ENCODE data around the gene PITPNC1. TPM values are rescaled to one million over a fixed set of nuclear protein-coding genes. Genes with fewer than 3 reads are reported as not detected.

Gene PITPNC1
- total RNA-seq, 1 donor from 2014 or later, result 18.4 TPM

DNA sequence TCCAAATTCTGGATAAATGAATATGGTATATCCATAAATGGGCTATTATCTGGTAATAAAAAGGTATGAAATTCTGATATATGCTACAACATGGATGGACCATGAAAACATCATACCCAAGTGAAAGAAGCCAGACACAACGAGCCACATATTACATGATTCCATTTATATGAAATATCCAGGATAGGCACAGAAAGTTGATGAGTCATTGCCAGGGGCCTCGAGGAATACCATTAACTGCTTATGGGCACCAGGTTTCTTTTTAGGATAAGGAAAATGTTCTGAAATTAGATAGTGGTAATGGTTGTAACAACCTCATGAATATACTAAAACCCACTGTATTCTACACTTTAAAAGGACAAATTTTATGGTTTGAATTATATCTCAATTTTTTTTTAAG is 123.2 kb downstream of the PITPNC1 start:
- H3K4me3 ChIP-seq (ENCODE audit: low read depth, low read length), result no peak overlapping the region
- no peak for DNase-seq (ENCODE audit: low read depth)
- TF ChIP-seq, protein P1, sequence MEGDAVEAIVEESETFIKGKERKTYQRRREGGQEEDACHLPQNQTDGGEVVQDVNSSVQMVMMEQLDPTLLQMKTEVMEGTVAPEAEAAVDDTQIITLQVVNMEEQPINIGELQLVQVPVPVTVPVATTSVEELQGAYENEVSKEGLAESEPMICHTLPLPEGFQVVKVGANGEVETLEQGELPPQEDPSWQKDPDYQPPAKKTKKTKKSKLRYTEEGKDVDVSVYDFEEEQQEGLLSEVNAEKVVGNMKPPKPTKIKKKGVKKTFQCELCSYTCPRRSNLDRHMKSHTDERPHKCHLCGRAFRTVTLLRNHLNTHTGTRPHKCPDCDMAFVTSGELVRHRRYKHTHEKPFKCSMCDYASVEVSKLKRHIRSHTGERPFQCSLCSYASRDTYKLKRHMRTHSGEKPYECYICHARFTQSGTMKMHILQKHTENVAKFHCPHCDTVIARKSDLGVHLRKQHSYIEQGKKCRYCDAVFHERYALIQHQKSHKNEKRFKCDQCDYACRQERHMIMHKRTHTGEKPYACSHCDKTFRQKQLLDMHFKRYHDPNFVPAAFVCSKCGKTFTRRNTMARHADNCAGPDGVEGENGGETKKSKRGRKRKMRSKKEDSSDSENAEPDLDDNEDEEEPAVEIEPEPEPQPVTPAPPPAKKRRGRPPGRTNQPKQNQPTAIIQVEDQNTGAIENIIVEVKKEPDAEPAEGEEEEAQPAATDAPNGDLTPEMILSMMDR (conservative IDR thresholded peaks at IDR 0.05; ENCODE audit: low read depth, low read length), result no peak

DNA sequence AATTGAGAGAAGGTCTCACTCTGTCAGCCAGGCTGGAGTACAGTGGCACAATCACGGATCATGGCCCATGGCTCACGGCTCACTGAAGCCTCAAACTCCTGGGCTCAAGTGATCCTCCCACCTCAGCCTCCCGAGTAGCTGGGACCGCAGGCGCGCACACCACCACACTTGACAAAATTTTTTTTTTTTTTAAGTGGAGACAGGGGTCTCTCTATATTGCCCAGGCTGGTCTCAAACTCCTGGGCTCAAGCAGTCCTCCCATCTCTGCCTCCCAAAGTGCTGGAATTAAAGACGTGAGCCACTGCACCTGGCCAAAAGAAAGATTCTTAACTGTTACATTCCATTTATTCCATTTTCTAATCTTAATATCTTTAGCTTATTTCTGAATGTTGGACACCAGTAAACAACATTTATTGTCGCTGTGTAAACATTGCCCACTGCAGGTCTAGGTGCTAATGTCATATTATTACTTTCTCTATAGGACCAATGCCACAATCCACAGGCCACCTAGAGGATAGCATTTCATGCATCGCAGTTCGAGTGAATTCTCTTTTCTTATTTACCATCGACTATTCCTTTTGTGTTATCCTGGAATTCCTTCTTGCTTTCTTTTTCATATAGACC is 123.7 kb downstream of the PITPNC1 start:
- TF ChIP-seq, protein P1 (conservative IDR thresholded peaks at IDR 0.05; ENCODE audit: low read depth, low read length), result no peak
- no peak overlapping the region for H3K4me3 ChIP-seq (ENCODE audit: low read depth, low read length)
- no peak for DNase-seq (ENCODE audit: low read depth)

DNA sequence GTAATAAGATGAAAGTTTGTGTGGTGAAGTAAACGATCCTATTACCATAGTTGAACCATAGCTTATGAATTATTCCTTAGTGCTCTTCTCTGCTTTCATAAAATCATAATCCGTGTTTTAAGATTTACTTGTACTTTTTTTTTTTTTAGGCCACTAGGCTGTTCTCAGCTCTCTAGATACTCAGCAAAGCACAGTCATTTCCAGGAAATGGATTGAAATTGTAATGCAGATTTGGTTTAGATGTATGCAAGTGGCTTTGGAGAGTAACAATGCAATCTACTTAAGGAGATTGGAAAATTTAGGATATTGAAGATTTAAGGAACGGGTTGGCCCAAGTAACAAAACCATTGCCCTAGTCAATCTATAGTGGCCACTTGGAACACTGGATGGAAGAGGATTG is 125.1 kb downstream of the PITPNC1 start:
- H3K4me3 ChIP-seq (ENCODE audit: low read depth, low read length), result no peak overlapping the region
- no peak for DNase-seq (ENCODE audit: low read depth)
- TF ChIP-seq, protein P1 (conservative IDR thresholded peaks at IDR 0.05; ENCODE audit: low read depth, low read length), result no peak

DNA sequence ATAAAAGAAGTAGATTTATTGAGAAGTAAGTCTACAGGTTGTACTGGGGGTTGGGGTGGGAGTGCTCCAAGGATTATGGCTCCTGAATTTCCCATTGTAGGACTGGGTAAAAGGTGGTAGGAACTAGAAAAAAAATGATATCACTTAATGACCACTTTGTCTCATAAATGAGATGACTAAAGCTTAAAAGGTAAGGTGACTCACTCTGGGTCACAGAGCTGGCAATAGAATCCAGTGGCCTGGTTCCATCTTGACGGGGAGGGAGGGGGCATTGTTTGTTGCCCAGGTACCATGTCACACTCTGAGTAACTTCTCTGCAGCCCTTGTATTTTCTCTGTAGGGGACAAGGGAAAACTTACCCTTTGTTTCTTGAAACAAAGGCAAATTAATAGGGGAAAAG is 126.1 kb downstream of the PITPNC1 start:
- no peak for DNase-seq (ENCODE audit: low read depth)
- TF ChIP-seq, protein P1 (conservative IDR thresholded peaks at IDR 0.05; ENCODE audit: low read depth, low read length), result no peak
- no peak overlapping the region for H3K4me3 ChIP-seq (ENCODE audit: low read depth, low read length)

DNA sequence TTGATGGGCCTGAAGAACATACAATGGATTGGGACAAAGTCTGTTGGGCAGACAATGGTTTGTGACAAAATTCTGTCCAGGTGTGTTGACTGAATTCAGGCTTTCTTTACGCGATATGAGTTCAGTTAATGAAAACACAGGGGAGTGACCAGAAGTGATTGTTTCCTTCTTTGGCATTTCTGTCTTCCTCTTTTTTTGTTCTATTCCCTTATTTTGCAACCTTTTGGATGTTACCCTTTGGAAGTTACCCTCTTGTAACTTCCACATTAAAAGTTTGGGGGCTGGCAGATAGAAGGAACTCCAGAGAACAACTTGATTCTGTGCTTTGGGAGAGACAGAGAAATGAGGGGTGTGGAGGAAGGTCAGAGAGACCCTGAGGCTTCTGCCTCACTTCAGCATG is 126.7 kb downstream of the PITPNC1 start:
- no peak for DNase-seq (ENCODE audit: low read depth)
- TF ChIP-seq, protein P1 (conservative IDR thresholded peaks at IDR 0.05; ENCODE audit: low read depth, low read length), result no peak
- H3K4me3 ChIP-seq (ENCODE audit: low read depth, low read length), result no peak overlapping the region

DNA sequence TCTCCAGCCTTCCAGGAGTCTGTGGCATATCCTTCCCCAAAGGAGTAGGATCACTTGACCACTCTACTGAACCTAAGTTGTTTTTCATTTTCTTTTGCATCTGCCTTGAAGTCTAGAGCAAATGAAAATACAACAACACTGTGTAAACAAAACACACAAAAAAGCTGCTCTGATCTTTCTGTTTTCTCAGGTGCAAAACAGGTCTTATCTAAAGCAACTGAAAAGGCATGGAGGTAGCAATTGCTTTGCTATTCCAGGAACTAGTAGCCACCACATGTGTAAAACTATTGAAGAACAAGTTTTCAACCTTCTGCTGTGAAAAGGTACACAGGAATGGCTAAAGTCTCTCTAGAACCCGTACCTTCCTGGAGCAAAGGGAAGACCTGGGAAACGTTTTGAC is 127.1 kb downstream of the PITPNC1 start:
- TF ChIP-seq, protein P1 (conservative IDR thresholded peaks at IDR 0.05; ENCODE audit: low read depth, low read length), result no peak
- no peak overlapping the region for H3K4me3 ChIP-seq (ENCODE audit: low read depth, low read length)
- no peak for DNase-seq (ENCODE audit: low read depth)

DNA sequence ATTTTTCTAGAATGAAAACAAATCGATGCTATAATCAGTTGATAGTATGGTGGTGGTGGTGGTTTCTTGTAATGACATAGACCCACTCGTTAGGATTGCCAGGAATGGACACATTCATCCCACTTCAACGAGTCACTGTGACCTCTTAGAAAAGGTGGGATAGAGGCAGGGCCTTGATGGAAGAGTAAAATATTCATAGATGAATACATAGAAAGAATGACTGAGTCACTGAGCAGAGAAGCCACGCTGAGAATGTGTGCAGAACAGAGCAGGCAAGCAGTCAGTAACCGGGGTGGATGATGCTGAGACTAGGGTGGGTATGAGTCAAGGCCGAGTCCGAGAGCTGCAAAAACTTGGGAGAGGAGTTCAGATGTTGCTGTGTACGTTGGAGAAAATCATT is 129.9 kb downstream of the PITPNC1 start:
- H3K4me3 ChIP-seq (ENCODE audit: low read depth, low read length), result no peak overlapping the region
- no peak for DNase-seq (ENCODE audit: low read depth)
- TF ChIP-seq, protein P1 (conservative IDR thresholded peaks at IDR 0.05; ENCODE audit: low read depth, low read length), result no peak
